Myocyte (in vitro differentiated cells): ENCODE results near the gene KCTD18. TPM values are rescaled to one million over a fixed set of nuclear protein-coding genes. Genes with fewer than 3 reads are reported as not detected.

Source experiments
- total RNA-seq: library from RNA; depleted of rRNA; stranded (reverse); fragments of >200 nt; gene quantifications from 2 replicates; pipeline ENCODE4 v1.2.3, GENCODE V29; 2014

The KCTD18 gene
- total RNA-seq, 1 donor from 2014 or later, result 20.1 TPM

Other genes with a start within 250 kb of the KCTD18 start
- 491 and 570 TPM in 2 replicates for gene SPATS2L, start 203.4 kb downstream of the KCTD18 start, total RNA-seq
- 3.1 and 7.9 TPM in 2 replicates for gene SGO2, start 16.1 kb upstream of the KCTD18 start, total RNA-seq
- gene AOX1, start 75.9 kb upstream of the KCTD18 start, total RNA-seq, result 4.9 and 5.9 TPM in 2 replicates